CD4-positive, alpha-beta T cell (primary cell): ENCODE results near the gene PKNOX2. TPM values are rescaled to one million over a fixed set of nuclear protein-coding genes. Genes with fewer than 3 reads are reported as not detected.

Experiments used
- ATAC-seq: fragments of 200-7000 bp; cut with Tn5 transposase; one replicate; pipeline ENCODE4 v1.10.0; 2022; ENCODE audit warnings: mild to moderate bottlenecking; ENCODE audit not compliant: poor library complexity
- CTCF ChIA-PET: fragments of 350-600 bp; sonication (Branson Sonifier 250); formaldehyde crosslinking; loops from one replicate; lab custom pipeline; 2021; ENCODE audit warnings: antibody characterized with exemption, inconsistent platforms; lab: Charles Lee
- POLR2A ChIA-PET: fragments of 350-600 bp; sonication (Branson Sonifier 250); formaldehyde crosslinking; loops from one replicate; lab custom pipeline; 2021; ENCODE audit warnings: antibody characterized with exemption, inconsistent platforms; lab: Charles Lee
- DNase-seq, 14 experiments: peaks; one replicate each; pipeline ENCODE4 v3.0.0-alpha.2; 2013 to 2020; ENCODE audit warnings: mixed read lengths in 2 of 14
- H3K27ac ChIP-seq, 2 donors: one replicate each; pipeline versions ENCODE4 v1.5.1 to v1.7.0; 2013; ENCODE audit warnings: low read length in 2 of 2, low read depth in 1 of 2, mild to moderate bottlenecking in 1 of 2
- H3K27me3 ChIP-seq, 2 experiments: 1 replicate in 1 of 2; 2 replicates in 1 of 2; pipeline versions ENCODE4 v1.6.1 to v1.7.0; 2013; ENCODE audit warnings: low read length in 2 of 2, control low read depth in 1 of 2, mild to moderate bottlenecking in 1 of 2, moderate library complexity in 1 of 2; ENCODE audit not compliant: insufficient read depth in 2 of 2, control insufficient read depth in 1 of 2
- H3K36me3 ChIP-seq: one replicate; pipeline ENCODE4 v1.6.1; 2013; ENCODE audit warnings: low read length, control low read depth; ENCODE audit not compliant: insufficient read depth
- H3K4me1 ChIP-seq: one replicate; pipeline ENCODE4 v1.6.1; 2013; ENCODE audit warnings: low read length, control low read depth; ENCODE audit not compliant: insufficient read depth
- H3K4me3 ChIP-seq: one replicate; pipeline ENCODE4 v1.5.1; 2013; ENCODE audit warnings: mild to moderate bottlenecking, low read length, moderate library complexity
- H3K9me3 ChIP-seq, 2 experiments: 1 replicate in 1 of 2; 2 replicates in 1 of 2; pipeline versions ENCODE4 v1.6.1 to v1.7.0; 2013; ENCODE audit warnings: low read length in 2 of 2, mild to moderate bottlenecking in 2 of 2, control low read depth in 1 of 2, moderate library complexity in 1 of 2; ENCODE audit not compliant: control insufficient read depth in 1 of 2, insufficient read depth in 1 of 2
- H3K27ac Mint-ChIP-seq: one replicate; pipeline ENCODE4 v1.8.0; 2020; ENCODE audit warnings: mixed read lengths
- H3K27me3 Mint-ChIP-seq: one replicate; pipeline ENCODE4 v1.8.0; 2021; ENCODE audit warnings: mixed read lengths
- H3K36me3 Mint-ChIP-seq: one replicate; pipeline ENCODE4 v1.8.0; 2021; ENCODE audit warnings: low read depth, mixed read lengths
- H3K4me1 Mint-ChIP-seq: one replicate; pipeline ENCODE4 v1.8.0; 2021; ENCODE audit warnings: low read depth, mixed read lengths
- H3K4me3 Mint-ChIP-seq: one replicate; pipeline ENCODE4 v1.8.0; 2020; ENCODE audit warnings: mild to moderate bottlenecking, mixed read lengths
- H3K9me3 Mint-ChIP-seq: one replicate; pipeline ENCODE4 v1.8.0; 2020; ENCODE audit warnings: mixed read lengths
- CTCF ChIP-seq: fragments of 200-600 bp; IDR thresholded peaks from one replicate; pipeline ENCODE4 v1.8.0; 2022; ENCODE audit warnings: antibody characterized with exemption, mild to moderate bottlenecking
- intact Hi-C, 2 experiments: fragments of 100-400 bp; cut with DNase I in 1 of 2; cut with micrococcal nuclease in 1 of 2; formaldehyde crosslinking; loops; one replicate each; pipeline versions ENCODE4 v1.15.1 to v1.9.0; 2023 to 2025; cut with DNase I, micrococcal nuclease
- total RNA-seq, 174 experiments: library from RNA in 2 of 174; stranded (reverse) in 2 of 174; gene quantifications; one replicate each; pipeline ENCODE4 v1.2.3 and lab custom pipeline; 2021 to 2026

PKNOX2 gene
- total RNA-seq, 2 experiments from 2014 or later: not detected

- no peak for TF ChIP-seq CTCF
- CTCF ChIA-PET: no interaction called here
- peaks cover 38% of the 10 kb centered on the region for H3K27me3 Mint-ChIP-seq
Observed at GRCh38 chr11:125370561-125371389, 206.2 kb downstream of the PKNOX2 start.

GRCh38 chr11:125371431-125371935 lies 206.9 kb downstream of the PKNOX2 start:
- ATAC-seq: no peak
- ChIA-PET CTCF (no interaction called here), POLR2A (no interaction called here)
- Mint-ChIP-seq H3K36me3 (no peaks in the 10 kb centered on the region), H3K9me3 (no peaks in the 10 kb centered on the region), H3K27ac (no peak overlapping the region), H3K4me3 (no peak overlapping the region), H3K4me1 (no peaks in the 10 kb centered on the region), H3K27me3 (peaks cover 38% of the 10 kb centered on the region)
- DNase-seq: no peak
- H3K27ac ChIP-seq: no peak overlapping the region
- no peak for TF ChIP-seq CTCF
- no peaks in the 10 kb centered on the region for H3K4me1 ChIP-seq
- H3K27me3 ChIP-seq: peaks cover 8 to 20% of the 10 kb centered on the region in 2 experiments
- no peaks in the 10 kb centered on the region for H3K36me3 ChIP-seq
- intact Hi-C loops: no loop called here
- H3K9me3 ChIP-seq: peaks cover 0 to 5% of the 10 kb centered on the region in 2 experiments
- H3K4me3 ChIP-seq: no peak overlapping the region

More at GRCh38 chr11:125370561-125371389, 206.2 kb downstream of the PKNOX2 start:
- H3K27me3 ChIP-seq: peaks cover 8 to 20% of the 10 kb centered on the region in 2 experiments
- no peaks in the 10 kb centered on the region for H3K9me3 Mint-ChIP-seq
- H3K27ac ChIP-seq: no peak overlapping the region
- H3K9me3 ChIP-seq: no peaks in the 10 kb centered on the region
- intact Hi-C loops: no loop called here
- H3K4me1 ChIP-seq: no peaks in the 10 kb centered on the region
- H3K4me3 Mint-ChIP-seq: no peak overlapping the region
- no peaks in the 10 kb centered on the region for H3K36me3 ChIP-seq
- no peak overlapping the region for H3K4me3 ChIP-seq
- no peaks in the 10 kb centered on the region for H3K36me3 Mint-ChIP-seq
- no peak for DNase-seq
- ATAC-seq: no peak
- H3K27ac Mint-ChIP-seq: no peak overlapping the region
- no peaks in the 10 kb centered on the region for H3K4me1 Mint-ChIP-seq
- POLR2A ChIA-PET: no interaction called here

GRCh38 chr11:125372088-125372487 lies 207.5 kb downstream of the PKNOX2 start:
- H3K27me3 Mint-ChIP-seq: peaks cover 39% of the 10 kb centered on the region

More at GRCh38 chr11:125372088-125372487, 207.5 kb downstream of the PKNOX2 start:
- no peaks in the 10 kb centered on the region for H3K4me1 ChIP-seq
- Mint-ChIP-seq H3K27ac (no peak overlapping the region), H3K9me3 (no peaks in the 10 kb centered on the region), H3K36me3 (no peaks in the 10 kb centered on the region), H3K4me3 (no peak overlapping the region), H3K4me1 (no peaks in the 10 kb centered on the region)
- no peak overlapping the region for H3K4me3 ChIP-seq
- H3K27me3 ChIP-seq: peaks cover 8 to 20% of the 10 kb centered on the region in 2 experiments
- POLR2A ChIA-PET: no interaction called here
- DNase-seq: no peak
- intact Hi-C loops: no loop called here
- H3K9me3 ChIP-seq: peaks cover 0 to 5% of the 10 kb centered on the region in 2 experiments
- H3K36me3 ChIP-seq: no peaks in the 10 kb centered on the region
- TF ChIP-seq CTCF: no peak
- ATAC-seq: no peak
- CTCF ChIA-PET: no interaction called here
- H3K27ac ChIP-seq: no peak overlapping the region
